ENCODE data around the gene MGAT2. TPM values are rescaled to one million over a fixed set of nuclear protein-coding genes. Genes with fewer than 3 reads are reported as not detected.
"Not testable (repeated sequence)": the region's sequence is repeated elsewhere in the genome, so short reads cannot be mapped to it uniquely, and the experiment has no call there.

The MGAT2 gene
- total RNA-seq, 8 experiments from 2014 or later = 14.9 to 49.4 (median 25.4) TPM

GRCh38 chr14:49640540-49641417 lies 20.2 kb downstream of the MGAT2 start:
- no peak overlapping the region for H3K4me3 ChIP-seq
- no peak for ATAC-seq (replicated peaks in 6 of 8)
- in situ Hi-C loops (cut with MboI; ENCODE audit: low pct_unique_long_range_greater_than_20kb in 2 of 9, low sequenced_read_pairs in 9 of 9, unreplicated experiment in 9 of 9) = loop anchor here in 2 of 9 experiments (25.0 kb wide), 2 partner anchors 122 to 472 kb away; partner anchors contain the start of genes KLHDC2 (in 1 of the 2) and VCPKMT (in 1 of the 2)
- peaks cover 5 to 9% of the 10 kb centered on the region in 2 donors for H3K4me1 ChIP-seq (replicated peaks in 1 of 2)
- WGBS, 10 experiments = 88 to 100% (median 99%) methylated on average over 1 to 7 of the region's 7 CpGs; no CpG with 5 or more reads in 3 of the 10 experiments
- H3K27ac ChIP-seq = no peak overlapping the region

GRCh38 chr14:49641697-49642129 lies 21.1 kb downstream of the MGAT2 start:
- peak in 5 of 8 experiments; percentile 20 to 79 (median 49) for ATAC-seq (replicated peaks in 6 of 8)

GRCh38 chr14:49642163-49642562 lies 21.6 kb downstream of the MGAT2 start:
- ATAC-seq (replicated peaks in 6 of 8) = no peak
- in situ Hi-C loops (cut with MboI; ENCODE audit: low pct_unique_long_range_greater_than_20kb in 2 of 9, low sequenced_read_pairs in 9 of 9, unreplicated experiment in 9 of 9) = loop anchor here in 2 of 9 experiments (25.0 kb wide), 2 partner anchors 120 to 470 kb away; partner anchors contain the start of genes KLHDC2 (in 1 of the 2) and VCPKMT (in 1 of the 2)
- H3K27ac ChIP-seq = no peak overlapping the region
- H3K4me1 ChIP-seq (replicated peaks in 1 of 2) = no peaks in the 10 kb centered on the region
- no peak overlapping the region for H3K4me3 ChIP-seq

More at GRCh38 chr14:49641697-49642129, 21.1 kb downstream of the MGAT2 start:
- Histone ChIP-seq H3K4me1 (replicated peaks in 1 of 2) (no peaks in the 10 kb centered on the region), H3K27ac (peak overlapping the region in 1 of 2 donors; percentile 33), H3K4me3 (no peak overlapping the region)
- in situ Hi-C loops (cut with MboI; ENCODE audit: low pct_unique_long_range_greater_than_20kb in 2 of 9, low sequenced_read_pairs in 9 of 9, unreplicated experiment in 9 of 9) = loop anchor here in 2 of 9 experiments (25.0 kb wide), 2 partner anchors 121 to 471 kb away; partner anchors contain the start of genes KLHDC2 (in 1 of the 2) and VCPKMT (in 1 of the 2)
- WGBS, 10 experiments = 54 to 97% (median 83%) methylated on average over 3 to 8 of the region's 8 CpGs

GRCh38 chr14:49653508-49653907 lies 32.9 kb downstream of the MGAT2 start:
- no peaks in the 10 kb centered on the region for H3K4me1 ChIP-seq (replicated peaks in 1 of 2)
- H3K4me3 ChIP-seq = no peak overlapping the region
- in situ Hi-C loops (cut with MboI; ENCODE audit: low pct_unique_long_range_greater_than_20kb in 2 of 9, low sequenced_read_pairs in 9 of 9, unreplicated experiment in 9 of 9) = no loop called here
- no peak overlapping the region for H3K27ac ChIP-seq
- WGBS, 10 experiments = 92 to 100% (median 95%) methylated on average over 1 to 6 of the region's 6 CpGs; no CpG with 5 or more reads in 1 of the 10 experiments
- ATAC-seq (replicated peaks in 6 of 8) = no peak

GRCh38 chr14:49654511-49654910 lies 33.9 kb downstream of the MGAT2 start:
- Histone ChIP-seq H3K4me1 (replicated peaks in 1 of 2) (no peaks in the 10 kb centered on the region), H3K4me3 (no peak overlapping the region), H3K27ac (no peak overlapping the region)
- 80 to 100% (median 100%) methylated on average over 2 to 3 of the region's 3 CpGs for WGBS, 10 experiments
- in situ Hi-C loops (cut with MboI; ENCODE audit: low pct_unique_long_range_greater_than_20kb in 2 of 9, low sequenced_read_pairs in 9 of 9, unreplicated experiment in 9 of 9) = no loop called here
- no peak for ATAC-seq (replicated peaks in 6 of 8)

GRCh38 chr14:49657500-49657899 lies 36.9 kb downstream of the MGAT2 start:
- peak in 2 of 8 experiments; percentile 26 to 48 for ATAC-seq (replicated peaks in 6 of 8)
- in situ Hi-C loops (cut with MboI; ENCODE audit: low pct_unique_long_range_greater_than_20kb in 2 of 9, low sequenced_read_pairs in 9 of 9, unreplicated experiment in 9 of 9) = not testable (repeated sequence)
- 79 to 100% (median 95%) methylated on average over 1 to 5 of the region's 6 CpGs; no CpG with 5 or more reads in 3 of the 10 experiments for WGBS, 10 experiments

GRCh38 chr14:49659526-49660455 lies 39.2 kb downstream of the MGAT2 start:
- in situ Hi-C loops (cut with MboI; ENCODE audit: low pct_unique_long_range_greater_than_20kb in 2 of 9, low sequenced_read_pairs in 9 of 9, unreplicated experiment in 9 of 9) = no loop called here
- Histone ChIP-seq H3K27ac (no peak overlapping the region), H3K4me1 (replicated peaks in 1 of 2) (no peaks in the 10 kb centered on the region), H3K4me3 (no peak overlapping the region)
- ATAC-seq (replicated peaks in 6 of 8) = no peak
- WGBS, 10 experiments = 62 to 100% (median 93%) methylated on average over 1 to 2 of the region's 2 CpGs

More at GRCh38 chr14:49657500-49657899, 36.9 kb downstream of the MGAT2 start:
- H3K4me1 ChIP-seq (replicated peaks in 1 of 2); H3K27ac ChIP-seq; H3K4me3 ChIP-seq: not testable (repeated sequence)

- Histone ChIP-seq H3K27ac (no peak overlapping the region), H3K4me1 (replicated peaks in 1 of 2) (no peaks in the 10 kb centered on the region), H3K4me3 (no peak overlapping the region)
- in situ Hi-C loops (cut with MboI; ENCODE audit: low pct_unique_long_range_greater_than_20kb in 2 of 9, low sequenced_read_pairs in 9 of 9, unreplicated experiment in 9 of 9) = no loop called here
- no peak for ATAC-seq (replicated peaks in 6 of 8)
Observed at GRCh38 chr14:49670475-49670874, 49.9 kb downstream of the MGAT2 start.

Other genes with a start within 250 kb of the MGAT2 start
- gene RPS29, start 34.4 kb upstream of the MGAT2 start, total RNA-seq = 1,000 to 10,000 TPM; 1,019 to 8,138 (median 3,970) TPM
- gene LRR1, start 21.9 kb upstream of the MGAT2 start, total RNA-seq = 10 to 100 TPM in 4 of 8 experiments, 1 to 10 TPM in 4; 6.0 to 26.8 (median 10.5) TPM
- 100 to 1,000 TPM; 184 to 452 (median 222) TPM for gene RPL36AL, start 173 bp upstream of the MGAT2 start, total RNA-seq
- 10 to 100 TPM in 7 of 8 experiments, 1 to 10 TPM in 1; 9.8 to 20.5 (median 13.3) TPM for gene DNAAF2, start 14.4 kb downstream of the MGAT2 start, total RNA-seq
- 10 to 100 TPM in 3 of 8 experiments, 1 to 10 TPM in 4, not detected in 1; 2.3 to 18.3 (median 4.6) TPM for gene POLE2, start 67.4 kb downstream of the MGAT2 start, total RNA-seq
- gene KLHDC1, start 72.3 kb downstream of the MGAT2 start, total RNA-seq = 1 to 10 TPM; 1.3 to 3.2 (median 2.8) TPM
- 10 to 100 TPM; 38.4 to 73.2 (median 59.0) TPM for gene KLHDC2, start 147.4 kb downstream of the MGAT2 start, total RNA-seq
- 100 to 1,000 TPM in 1 of 8 experiments, 10 to 100 TPM in 7; 49.3 to 120 (median 69.2) TPM for gene NEMF, start 232.0 kb downstream of the MGAT2 start, total RNA-seq

Measured in motor neuron (in vitro differentiated cells).